Mesendoderm (in vitro differentiated cells): ENCODE data around the gene TMEM72. TPM values are rescaled to one million over a fixed set of nuclear protein-coding genes. Genes with fewer than 3 reads are reported as not detected.
A peak's percentile ranks its signal among the peaks of the same experiment; 100 is the strongest.

Source experiments
- DNase-seq: peaks from one replicate; pipeline ENCODE4 v3.0.0; 2013
- H2AK5ac ChIP-seq: 2 replicates; pipeline ENCODE4 v1.6.1; 2013; ENCODE audit warnings: low read length, inconsistent platforms
- H2BK120ac ChIP-seq: 2 replicates; pipeline ENCODE4 v1.6.1; 2013; ENCODE audit warnings: low read depth, mild to moderate bottlenecking, low read length, moderate library complexity, mixed read lengths
- H2BK15ac ChIP-seq: replicated peaks from 2 replicates; pipeline ENCODE4 v1.6.1; 2013; ENCODE audit warnings: low read depth, mild to moderate bottlenecking, moderate library complexity
- H2BK5ac ChIP-seq: 2 replicates; pipeline ENCODE4 v1.6.1; 2013; ENCODE audit warnings: low read length, inconsistent platforms
- H3K18ac ChIP-seq: 2 replicates; pipeline ENCODE4 v1.6.1; 2013; ENCODE audit warnings: mild to moderate bottlenecking, low read length, mixed read lengths
- H3K23ac ChIP-seq: one replicate; pipeline ENCODE4 v1.6.1; 2013; ENCODE audit warnings: low read length
- H3K27ac ChIP-seq: 2 replicates; pipeline ENCODE4 v1.5.1; 2013; ENCODE audit warnings: low read depth, mild to moderate bottlenecking, inconsistent platforms, low read length, moderate library complexity
- H3K27me3 ChIP-seq: 2 replicates; pipeline ENCODE4 v1.6.1; 2013; ENCODE audit warnings: low read length, control low read depth, mild to moderate bottlenecking, inconsistent platforms; ENCODE audit not compliant: insufficient read depth, poor library complexity
- H3K36me3 ChIP-seq: 2 replicates; pipeline ENCODE4 v1.6.1; 2013; ENCODE audit warnings: low read length, inconsistent platforms; ENCODE audit not compliant: control insufficient read depth, insufficient read depth
- H3K4ac ChIP-seq: one replicate; pipeline ENCODE4 v1.6.1; 2013; ENCODE audit warnings: low read depth, mild to moderate bottlenecking, low read length, moderate library complexity
- H3K4me1 ChIP-seq: 2 replicates; pipeline ENCODE4 v1.6.1; 2013; ENCODE audit warnings: low read depth, low read length, inconsistent platforms; ENCODE audit not compliant: control insufficient read depth
- H3K4me2 ChIP-seq: 2 replicates; pipeline ENCODE4 v1.6.1; 2013; ENCODE audit warnings: low read length
- H3K4me3 ChIP-seq: 2 replicates; pipeline ENCODE4 v1.5.1; 2013; ENCODE audit warnings: mild to moderate bottlenecking, low read length
- H3K56ac ChIP-seq: one replicate; pipeline ENCODE4 v1.6.1; 2013; ENCODE audit warnings: low read length
- H3K79me1 ChIP-seq: 2 replicates; pipeline ENCODE4 v1.6.1; 2013; ENCODE audit warnings: low read length, inconsistent platforms
- H3K79me2 ChIP-seq: 2 replicates; pipeline ENCODE4 v1.6.1; 2013; ENCODE audit warnings: mild to moderate bottlenecking, low read length; ENCODE audit not compliant: control insufficient read depth, insufficient read depth
- H3K9ac ChIP-seq: 2 replicates; pipeline ENCODE4 v1.6.1; 2013; ENCODE audit warnings: low read length, inconsistent platforms
- H4K5ac ChIP-seq: one replicate; pipeline ENCODE4 v1.6.1; 2013; ENCODE audit warnings: low read length
- H4K8ac ChIP-seq: one replicate; pipeline ENCODE4 v1.6.1; 2013; ENCODE audit warnings: low read depth, mild to moderate bottlenecking, control low read depth, low read length, moderate library complexity
- WGBS: extraction: QIAGEN DNeasy Blood & Tissue Kit; methylation state at CpG from one replicate; pipeline ENCODE4 v1.1.7; 2013; ENCODE audit warnings: low lambda C conversion rate, missing lambda C conversion rate; ENCODE audit not compliant: insufficient coverage; ENCODE audit errors: extremely low coverage; 5-methylcytosine and 5-hydroxymethylcytosine counted together
- polyA plus RNA-seq, 2 experiments: library from polyadenylated mRNA; stranded (reverse); fragments of 200-250 nt; gene quantifications; one replicate each; pipeline ENCODE4 v1.2.3, GENCODE V29; 2013

The TMEM72 gene
- not detected for polyA plus RNA-seq (2013, experiment 1 of 2)
- not detected for polyA plus RNA-seq (2013, experiment 2 of 2)

- no peaks in the 10 kb centered on the region for H3K79me2 ChIP-seq
- no peak within 1 kb of the TSS for H2AK5ac ChIP-seq
- no peak within 1 kb of the TSS for H2BK120ac ChIP-seq
- no CpG with 5 or more reads among the region's 12 CpGs for WGBS
- H3K27ac ChIP-seq = no peak within 1 kb of the TSS
- H3K79me1 ChIP-seq = no peaks in the 10 kb centered on the region
- H3K23ac ChIP-seq = peak within 1 kb of the TSS; percentile 16
- no peaks in the 10 kb centered on the region for H3K36me3 ChIP-seq
- DNase-seq = peak; percentile 91
- H3K4ac ChIP-seq = no peak within 1 kb of the TSS
- no peak within 1 kb of the TSS for H3K4me2 ChIP-seq
- H3K4me3 ChIP-seq = no peak within 1 kb of the TSS
- H4K8ac ChIP-seq = no peak within 1 kb of the TSS
- H3K9ac ChIP-seq = no peak within 1 kb of the TSS
- H3K56ac ChIP-seq = peak within 1 kb of the TSS; percentile 70
- no peak within 1 kb of the TSS for H3K18ac ChIP-seq
- no peak within 1 kb of the TSS for H4K5ac ChIP-seq
- peaks cover 3% of the 10 kb centered on the region for H3K4me1 ChIP-seq
- H2BK15ac ChIP-seq = no peak within 1 kb of the TSS
- no peak within 1 kb of the TSS for H2BK5ac ChIP-seq
- no peaks in the 10 kb centered on the region for H3K27me3 ChIP-seq
Measured at GRCh38 chr10:44911081-44911540, at the start of gene TMEM72. Gene TMEM72, plus strand, starts transcription at chr10:44911337. Its CDS starts 176 bp downstream, at chr10:44911513.

DNA sequence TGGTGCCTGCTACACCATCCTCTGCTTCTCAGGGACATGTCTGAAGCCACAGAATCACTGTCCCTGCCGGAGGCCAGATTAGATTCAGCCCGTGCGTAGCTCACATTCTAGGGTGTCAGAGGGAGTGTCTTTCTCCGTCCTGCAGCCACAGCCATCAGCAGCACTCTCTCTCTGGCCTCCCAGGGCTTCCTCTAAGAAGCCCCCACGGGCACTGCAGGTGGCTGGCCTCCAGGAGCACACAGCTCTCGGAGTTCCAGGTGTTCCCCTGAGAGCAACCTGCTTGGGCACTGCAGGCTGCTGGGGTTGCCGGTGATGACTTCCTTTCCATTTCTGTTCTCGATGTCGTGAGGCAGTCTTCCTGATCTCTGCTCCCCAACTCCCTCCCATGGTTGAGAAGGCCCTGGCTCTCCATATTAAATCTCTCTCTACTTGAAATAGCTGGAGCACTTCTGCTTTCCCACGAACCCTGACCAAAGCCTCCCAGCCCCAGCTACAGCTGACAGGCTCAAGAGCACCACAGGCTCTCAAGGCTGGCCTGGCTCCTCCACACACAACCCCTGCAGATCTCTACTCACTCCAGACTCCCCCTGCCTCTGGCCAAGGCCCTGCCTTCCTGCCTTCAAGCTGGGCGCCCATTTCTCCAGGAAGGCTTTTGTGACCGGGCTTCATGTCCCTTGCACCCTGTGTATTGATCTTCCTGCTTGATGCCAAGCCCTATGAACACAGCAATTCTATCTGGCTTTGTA, 49.0 kb upstream of the TMEM72 start:
- H3K4me1 ChIP-seq = peaks cover 11% of the 10 kb centered on the region
- no peak overlapping the region for H2AK5ac ChIP-seq
- H3K36me3 ChIP-seq = no peaks in the 10 kb centered on the region
- H3K18ac ChIP-seq = no peak overlapping the region
- H4K8ac ChIP-seq = no peak overlapping the region
- H3K9ac ChIP-seq = no peak overlapping the region
- no peaks in the 10 kb centered on the region for H3K27me3 ChIP-seq
- no peak overlapping the region for H2BK15ac ChIP-seq
- H3K79me2 ChIP-seq = no peaks in the 10 kb centered on the region
- no peak overlapping the region for H4K5ac ChIP-seq
- DNase-seq = no peak
- H3K4me2 ChIP-seq = no peak overlapping the region
- no peak overlapping the region for H2BK120ac ChIP-seq
- WGBS = no CpG with 5 or more reads among the region's 12 CpGs
- H3K4me3 ChIP-seq = no peak overlapping the region
- H3K4ac ChIP-seq = no peak overlapping the region
- H3K79me1 ChIP-seq = no peaks in the 10 kb centered on the region
- H3K56ac ChIP-seq = no peak overlapping the region
- H3K23ac ChIP-seq = no peak overlapping the region
- H3K27ac ChIP-seq = no peak overlapping the region
- no peak overlapping the region for H2BK5ac ChIP-seq

GRCh38 chr10:44862924-44863323, 48.2 kb upstream of the TMEM72 start:
- no peaks in the 10 kb centered on the region for H3K27me3 ChIP-seq

GRCh38 chr10:44863344-44864047, 47.6 kb upstream of the TMEM72 start:
- Histone ChIP-seq H3K4me3 (no peak overlapping the region), H2AK5ac (no peak overlapping the region), H3K27ac (no peak overlapping the region), H3K23ac (no peak overlapping the region), H3K4me2 (peak overlapping the region; percentile 100), H3K79me1 (no peaks in the 10 kb centered on the region), H3K36me3 (no peaks in the 10 kb centered on the region), H3K79me2 (no peaks in the 10 kb centered on the region), H3K18ac (no peak overlapping the region), H2BK15ac (no peak overlapping the region), H2BK120ac (no peak overlapping the region), H3K4me1 (peaks cover 7% of the 10 kb centered on the region), H3K27me3 (no peaks in the 10 kb centered on the region), H3K56ac (no peak overlapping the region), H2BK5ac (no peak overlapping the region), H4K8ac (no peak overlapping the region), H4K5ac (no peak overlapping the region), H3K9ac (no peak overlapping the region), H3K4ac (no peak overlapping the region)
- peak; percentile 62 for DNase-seq
- WGBS = no CpG with 5 or more reads among the region's 15 CpGs

More at GRCh38 chr10:44862924-44863323, 48.2 kb upstream of the TMEM72 start:
- no peak for DNase-seq
- peaks cover 7% of the 10 kb centered on the region for H3K4me1 ChIP-seq
- H3K18ac ChIP-seq = no peak overlapping the region
- H3K27ac ChIP-seq = no peak overlapping the region
- H4K5ac ChIP-seq = no peak overlapping the region
- H2BK120ac ChIP-seq = no peak overlapping the region
- no peak overlapping the region for H2BK5ac ChIP-seq
- H3K4me2 ChIP-seq = no peak overlapping the region
- no peaks in the 10 kb centered on the region for H3K36me3 ChIP-seq
- H2AK5ac ChIP-seq = no peak overlapping the region
- no peak overlapping the region for H3K23ac ChIP-seq
- H3K9ac ChIP-seq = no peak overlapping the region
- H3K4ac ChIP-seq = no peak overlapping the region
- no peak overlapping the region for H3K56ac ChIP-seq
- H2BK15ac ChIP-seq = no peak overlapping the region
- no peaks in the 10 kb centered on the region for H3K79me1 ChIP-seq
- H4K8ac ChIP-seq = no peak overlapping the region
- H3K79me2 ChIP-seq = no peaks in the 10 kb centered on the region
- WGBS = no CpG with 5 or more reads among the region's 4 CpGs
- H3K4me3 ChIP-seq = no peak overlapping the region

DNA sequence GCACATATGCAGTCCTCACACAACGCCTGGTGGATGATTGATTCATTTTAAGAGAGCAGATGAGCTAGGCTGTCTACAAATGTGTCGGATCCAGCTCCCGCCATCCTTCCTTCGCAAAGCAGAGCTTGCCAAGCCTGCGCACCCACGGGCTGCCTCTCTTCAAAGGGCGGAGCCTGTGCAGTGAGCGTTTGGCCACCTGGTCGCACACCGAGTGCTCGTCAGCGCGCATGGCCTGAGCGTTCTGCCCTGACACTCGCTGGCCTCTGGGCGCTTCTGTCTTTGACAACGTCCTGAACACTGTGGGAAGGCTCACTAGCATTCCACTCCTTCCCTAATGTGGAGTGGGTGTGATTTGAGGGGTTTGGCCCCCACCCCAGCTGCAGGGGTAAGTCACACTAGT, 47.1 kb upstream of the TMEM72 start:
- Histone ChIP-seq H3K36me3 (no peaks in the 10 kb centered on the region), H3K56ac (peak overlapping the region; percentile 99), H3K79me1 (no peaks in the 10 kb centered on the region), H2BK15ac (no peak overlapping the region), H2BK5ac (no peak overlapping the region), H2AK5ac (no peak overlapping the region), H3K23ac (peak overlapping the region; percentile 54), H3K27ac (no peak overlapping the region), H4K8ac (no peak overlapping the region), H3K4me2 (peak overlapping the region; percentile 100), H3K79me2 (no peaks in the 10 kb centered on the region), H3K27me3 (no peaks in the 10 kb centered on the region), H3K4me1 (peaks cover 7% of the 10 kb centered on the region), H3K4me3 (peak overlapping the region; percentile 81), H3K4ac (no peak overlapping the region), H3K18ac (peak overlapping the region; percentile 12), H4K5ac (no peak overlapping the region), H3K9ac (peak overlapping the region; percentile 90), H2BK120ac (no peak overlapping the region)
- no CpG with 5 or more reads among the region's 17 CpGs for WGBS
- DNase-seq = peak; percentile 62
